Pancreas (tissue), 10 donors: ENCODE measurements around the gene GRM5. TPM values are rescaled to one million over a fixed set of nuclear protein-coding genes. Genes with fewer than 3 reads are reported as not detected.
A peak's percentile ranks its signal among the peaks of the same experiment; 100 is the strongest.
"Not testable (repeated sequence)": the region's sequence is repeated elsewhere in the genome, so short reads cannot be mapped to it uniquely, and the experiment has no call there.

Source experiments
- ATAC-seq, 4 donors: fragments of 200-7000 bp; cut with Tn5 transposase; one replicate each; pipeline versions ENCODE4 v1.8.0 to v1.9.1; 2020; ENCODE audit warnings: mild to moderate bottlenecking in 4 of 4, moderate library complexity in 4 of 4
- DNase-seq, 6 donors: peaks; one replicate each; pipeline ENCODE4 v3.0.0-alpha.2; 2020
- FAIRE-seq: peaks from 2 replicates; lab custom pipeline; 2012; peaks lifted over from hg19 to GRCh38; lab: Jason Lieb, UNC
- H3K27ac ChIP-seq, 4 donors: fragments of 200-600 bp; sonication (generic); 1 replicate in 3 of 4; 2 replicates in 1 of 4; pipeline versions ENCODE4 v1.5.0 to v1.8.0; 2020
- H3K27me3 ChIP-seq, 4 donors: fragments of 200-600 bp; one replicate each; pipeline ENCODE4 v1.8.0; 2021
- H3K36me3 ChIP-seq, 3 donors: fragments of 200-600 bp; sonication (generic) in 1 of 3; one replicate each; pipeline versions ENCODE4 v1.5.0 to v1.8.0; 2020 to 2021
- H3K4me1 ChIP-seq, 3 donors: fragments of 200-600 bp; one replicate each; pipeline ENCODE4 v1.8.0; 2021
- H3K4me3 ChIP-seq, 4 donors: fragments of 200-600 bp; sonication (generic) in 2 of 4; one replicate each; pipeline versions ENCODE4 v1.5.0 to v1.8.0; 2020 to 2021
- H3K9me3 ChIP-seq, 4 donors: fragments of 200-600 bp; one replicate each; pipeline ENCODE4 v1.8.0; 2021
- CTCF ChIP-seq, 4 donors: fragments of 200-600 bp; sonication (generic) in 3 of 4; IDR thresholded peaks; one replicate each; pipeline versions ENCODE4 v1.5.0 to v1.8.0; 2021; ENCODE audit warnings: antibody characterized with exemption in 4 of 4
- WGBS, 2 donors: extraction: QIAGEN DNeasy Blood & Tissue Kit; methylation state at CpG; one replicate each; pipeline ENCODE4 v1.1.7; 2013; 5-methylcytosine and 5-hydroxymethylcytosine counted together
- intact Hi-C, 3 donors: fragments of 100-400 bp; cut with DNase I; formaldehyde crosslinking; loops; one replicate each; pipeline versions ENCODE4 v1.11.1 to v1.14.2; 2022
- polyA plus RNA-seq, 2 donors: library from polyadenylated mRNA; stranded (reverse); fragments of 200-250 nt; gene quantifications; one replicate each; pipeline ENCODE4 v1.2.3, GENCODE V29; 2013
- total RNA-seq, 6 donors: library from RNA; stranded (reverse); fragmentation: NEBNext Ultra II Directional in 4 of 6; extraction: Animal tissue kit (Norgen Biotek cat#: 25700) in 4 of 6; gene quantifications; one replicate each; pipeline versions ENCODE4 v1.2.1 to v1.2.4, GENCODE V29; 2021 to 2023
- donor health status: healthy with polysubstance abuse.
- donor health status: DM: no; HTN: no; CAD: no; lungs with moderate emphysema.
- donor health status: DM: no; HTN: no; CAD: no.
- donor health status: control.
- donor health status: control.
- donor health status: Bipolar disorder and iron deficiency.
- donor health status: DM: yes; HTN: yes; CAD: no.
- donor health status: DM: no; HTN: no; CAD: no.
- donor health status: DM: no; HTN: no; CAD: no.
- donor health status: DM: yes; HTN: yes; CAD: no.

GRM5 gene
- total and polyA plus RNA-seq, 8 donors, result 0.02 to 0.06 (median 0.06) TPM; not detected in 5

DNA sequence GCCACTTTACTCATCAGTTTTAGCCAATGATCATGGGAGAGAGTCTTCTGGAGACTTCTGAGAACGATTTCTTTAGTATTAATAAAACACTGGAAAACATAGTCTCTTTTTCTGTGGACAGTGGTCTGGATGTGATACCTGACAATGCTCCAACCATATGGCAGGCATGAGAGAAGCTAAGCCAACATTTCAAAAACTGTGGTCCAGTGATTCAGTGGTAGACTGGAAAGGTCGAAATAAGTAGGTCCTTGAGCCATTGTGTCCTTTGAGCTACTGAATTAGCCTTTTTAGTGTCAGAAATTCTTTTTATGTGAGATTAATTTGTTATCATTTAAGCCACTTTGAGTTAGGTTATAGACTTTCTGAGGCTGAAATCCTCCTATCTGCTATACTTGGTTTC, 530.5 kb downstream of the GRM5 start:
- FAIRE-seq (no peak), DNase-seq (no peak), ATAC-seq (no peak)
- Histone ChIP-seq H3K4me1 (peaks cover 0 to 3% (median 0%) of the 10 kb centered on the region in 3 donors), H3K9me3 (no peaks in the 10 kb centered on the region), H3K36me3 (no peaks in the 10 kb centered on the region), H3K4me3 (no peak overlapping the region), H3K27me3 (no peaks in the 10 kb centered on the region), H3K27ac (peak overlapping the region in 2 of 4 donors; percentile 54)
- intact Hi-C loops, result no loop called here
- 40 to 43% methylated on average over 2 of the region's 2 CpGs for WGBS, 2 donors
- no peak for TF ChIP-seq CTCF (IDR thresholded peaks at IDR 0.05)

DNA sequence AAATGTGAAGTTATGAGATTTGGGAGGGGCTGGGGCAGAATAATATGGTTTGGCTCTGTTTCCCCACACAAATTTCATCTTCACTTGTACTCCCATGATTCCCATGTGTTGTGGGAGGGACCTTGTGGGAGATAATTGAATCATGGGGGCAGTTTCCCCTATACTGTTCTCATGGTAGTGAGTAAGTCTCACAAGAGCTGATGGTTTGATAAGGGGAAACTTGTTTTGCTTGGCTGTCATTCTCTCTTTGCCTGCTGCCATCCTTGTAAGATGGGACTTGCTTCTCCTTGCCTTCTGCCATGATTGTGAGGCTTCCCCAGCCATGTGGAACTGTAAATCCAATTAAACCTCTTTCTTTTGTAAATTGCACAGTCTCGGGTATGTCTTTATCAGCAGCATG, 531.1 kb downstream of the GRM5 start:
- H3K27me3 ChIP-seq, ATAC-seq, intact Hi-C loops, H3K36me3 ChIP-seq, H3K27ac ChIP-seq, H3K4me3 ChIP-seq, H3K9me3 ChIP-seq, DNase-seq, H3K4me1 ChIP-seq, FAIRE-seq: not testable (repeated sequence)
- 69 to 92% methylated on average over 1 of the region's 1 CpG for WGBS, 2 donors

GRCh38 chr11:88534185-88534584, 531.6 kb downstream of the GRM5 start:
- FAIRE-seq, result no peak
- Histone ChIP-seq H3K27ac (no peak overlapping the region), H3K4me1 (peaks cover 0 to 3% (median 0%) of the 10 kb centered on the region in 3 donors), H3K36me3 (no peaks in the 10 kb centered on the region), H3K27me3 (no peaks in the 10 kb centered on the region), H3K4me3 (no peak overlapping the region), H3K9me3 (no peaks in the 10 kb centered on the region)
- intact Hi-C loops, result no loop called here
- no peak for TF ChIP-seq CTCF (IDR thresholded peaks at IDR 0.05)
- 69 to 72% methylated on average over 5 of the region's 5 CpGs for WGBS, 2 donors
- no peak for DNase-seq
- ATAC-seq, result no peak

- 12 to 39% methylated on average over 1 of the region's 1 CpG for WGBS, 2 donors
Measured at GRCh38 chr11:88533001-88533400, 532.8 kb downstream of the GRM5 start.

DNA sequence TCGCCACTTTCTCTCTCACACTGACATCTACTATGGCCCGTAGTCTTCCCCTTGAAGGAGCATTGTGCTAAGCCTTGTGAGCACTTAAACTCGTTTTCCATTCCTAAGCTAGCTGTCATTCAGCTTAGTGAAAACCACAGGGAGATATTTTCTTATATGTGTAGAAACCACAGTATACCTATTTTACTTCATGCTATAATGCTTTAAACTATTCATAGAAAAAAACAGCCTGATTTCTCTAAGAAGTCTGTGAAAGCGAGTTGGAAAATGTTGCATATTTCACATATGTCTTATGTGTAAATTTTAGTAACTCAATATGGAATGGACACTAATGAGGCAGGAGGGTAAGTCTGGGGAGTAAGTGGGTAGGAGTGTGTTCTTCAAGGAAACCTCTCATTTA, 534.0 kb downstream of the GRM5 start:
- no peak overlapping the region for H3K27ac ChIP-seq
- DNase-seq (no peak), FAIRE-seq (no peak), ATAC-seq (no peak)
- H3K36me3 ChIP-seq, result no peaks in the 10 kb centered on the region
- H3K4me3 ChIP-seq, result no peak overlapping the region
- no peak for TF ChIP-seq CTCF (IDR thresholded peaks at IDR 0.05)
- H3K27me3 ChIP-seq, result no peaks in the 10 kb centered on the region
- H3K4me1 ChIP-seq, result peaks cover 0 to 3% (median 0%) of the 10 kb centered on the region in 3 donors
- no peaks in the 10 kb centered on the region for H3K9me3 ChIP-seq
- intact Hi-C loops, result no loop called here
- WGBS, 2 donors, result 64 to 77% methylated on average over 4 of the region's 4 CpGs

More at GRCh38 chr11:88533001-88533400, 532.8 kb downstream of the GRM5 start:
- Histone ChIP-seq H3K4me3 (no peak overlapping the region), H3K27me3 (no peaks in the 10 kb centered on the region), H3K9me3 (no peaks in the 10 kb centered on the region), H3K4me1 (peaks cover 0 to 3% (median 0%) of the 10 kb centered on the region in 3 donors), H3K36me3 (no peaks in the 10 kb centered on the region), H3K27ac (no peak overlapping the region)
- no peak for ATAC-seq
- TF ChIP-seq CTCF (IDR thresholded peaks at IDR 0.05), result no peak
- no peak for DNase-seq
- intact Hi-C loops, result no loop called here
- no peak for FAIRE-seq
